Heart right ventricle (tissue), 16 donors: ENCODE measurements around the gene EDDM13. TPM values are rescaled to one million over a fixed set of nuclear protein-coding genes. Genes with fewer than 3 reads are reported as not detected.

Source experiments
- ATAC-seq, 8 donors: fragments of 200-7000 bp; cut with Tn5 transposase; one replicate each; pipeline ENCODE4 v1.9.1; 2020; ENCODE audit warnings: mild to moderate bottlenecking in 8 of 8, moderate library complexity in 8 of 8, moderate number of reproducible peaks in 1 of 8
- DNase-seq, 2 donors: peaks; one replicate each; pipeline ENCODE4 v3.0.0-alpha.2; 2020
- H3K27ac ChIP-seq, 10 donors: fragments of 200-600 bp; sonication (generic) in 2 of 10; one replicate each; pipeline versions ENCODE4 v1.5.0 to v1.8.0; 2020 to 2022; ENCODE audit warnings: mild to moderate bottlenecking in 3 of 10
- H3K27me3 ChIP-seq, 7 donors: fragments of 200-600 bp; one replicate each; pipeline ENCODE4 v1.8.0; 2021 to 2022; ENCODE audit warnings: mild to moderate bottlenecking in 2 of 7
- H3K36me3 ChIP-seq, 9 donors: fragments of 200-600 bp; sonication (generic) in 1 of 9; one replicate each; pipeline versions ENCODE4 v1.5.0 to v1.8.0; 2020 to 2022; ENCODE audit warnings: mild to moderate bottlenecking in 2 of 9
- H3K4me1 ChIP-seq, 9 donors: fragments of 200-600 bp; sonication (generic) in 1 of 9; one replicate each; pipeline versions ENCODE4 v1.5.0 to v1.8.0; 2020 to 2022; ENCODE audit warnings: mild to moderate bottlenecking in 4 of 9
- H3K4me3 ChIP-seq, 10 donors: fragments of 200-600 bp; sonication (generic) in 2 of 10; one replicate each; pipeline versions ENCODE4 v1.5.0 to v1.8.0; 2020 to 2022; ENCODE audit warnings: mild to moderate bottlenecking in 7 of 10, moderate library complexity in 2 of 10
- H3K9me3 ChIP-seq, 11 donors: fragments of 200-600 bp in 10 of 11; sonication (generic) in 2 of 11; one replicate each; pipeline versions ENCODE4 v1.5.0 to v1.8.0; 2013 to 2022; ENCODE audit warnings: mild to moderate bottlenecking in 2 of 11, control low read depth in 1 of 11, moderate library complexity in 1 of 11
- CTCF ChIP-seq, 9 donors: fragments of 200-600 bp; sonication (generic) in 2 of 9; IDR thresholded peaks; one replicate each; pipeline versions ENCODE4 v1.5.0 to v1.8.0; 2021 to 2022; ENCODE audit warnings: antibody characterized with exemption in 9 of 9, mild to moderate bottlenecking in 5 of 9, moderate library complexity in 1 of 9
- WGBS, 2 donors: extraction: QIAGEN DNeasy Blood & Tissue Kit; methylation state at CpG; one replicate each; pipeline ENCODE4 v1.1.7; 2013; ENCODE audit warnings: inconsistent platforms in 1 of 2; 5-methylcytosine and 5-hydroxymethylcytosine counted together
- intact Hi-C, 10 donors: fragments of 100-400 bp; cut with DNase I; formaldehyde crosslinking; loops; one replicate each; pipeline versions ENCODE4 v1.11.1 to v1.14.2; 2022
- polyA plus RNA-seq, 2 donors: library from polyadenylated mRNA; stranded (reverse); fragments of 200-250 nt; gene quantifications; one replicate each; pipeline ENCODE4 v1.2.3, GENCODE V29; 2013
- total RNA-seq, 10 donors: library from RNA; stranded (reverse); fragmentation: NEBNext Ultra II Directional in 3 of 10; extraction: Animal tissue kit (Norgen Biotek cat#: 25700) in 3 of 10; gene quantifications; one replicate each; pipeline versions ENCODE4 v1.2.1 to v1.2.4, GENCODE V29; 2021 to 2023
- donor health status: Arrhythmogenic right ventricular cardiomyopathy.
- donor health status: ischemic (EF 13 %, LVEDD 7.1; RV severe dilation, severe dysfunction).
- donor health status: healthy with polysubstance abuse.
- donor health status: DM: no; HTN: yes; CAD: no.
- donor health status: DM: no; HTN: no; CAD: no.
- donor health status: ischemic (EF 25% LVEDD 6.9; RV normal size, moderate dysfunction).
- donor health status: ischemic (EF 25% LVEDD 5.7; RV mildly dilated, moderate dysfunction).
- donor health status: healthy.
- donor health status: DM: yes; HTN: yes; CAD: no.
- donor health status: Ischemic cardiomyopathy.
- donor health status: ischemic (EF 35%, LVEDD 5.7; RV mildly dilated, moderate dysfunction).
- donor health status: nonischemic (EF 11% LVEDD 7.7; RV severe dilation, severe dysfunction).
- donor health status: DM: yes; HTN: yes; CAD: no.
- donor health status: PGD.
- donor health status: ischemic (EF 29% LVEDD 5.4; RV normal size, mild dysfunction).
- donor health status: nonischemic (EF 23%, LVEDD 6.1; RV moderate dilation, normal function).

EDDM13 gene
- total and polyA plus RNA-seq, 12 donors = 0.39 to 0.87 (median 0.56) TPM; not detected in 8

GRCh38 chr19:56319991-56320390, 47.4 kb downstream of the EDDM13 start:
- intact Hi-C loops = loop anchor here in 2 of 10 donors (10.0 kb wide), 1 partner anchor 175 kb away; the partner anchor contains the start of gene ZNF444 (in 2 of the 2)
- Histone ChIP-seq H3K36me3 (no peaks in the 10 kb centered on the region), H3K4me1 (peaks cover 0 to 67% (median 25%) of the 10 kb centered on the region in 9 donors), H3K27ac (peak overlapping the region in 1 of 10 donors; percentile 61), H3K9me3 (no peaks in the 10 kb centered on the region), H3K27me3 (no peaks in the 10 kb centered on the region), H3K4me3 (no peak overlapping the region)
- DNase-seq (no peak), ATAC-seq (no peak)
- no peak for TF ChIP-seq CTCF (IDR thresholded peaks at IDR 0.05)
- 83 to 93% methylated on average over 3 of the region's 3 CpGs for WGBS, 2 donors

GRCh38 chr19:56321254-56321988, 48.9 kb downstream of the EDDM13 start:
- peak overlapping the region in 6 of 10 donors; percentile 11 to 78 (median 37) for H3K27ac ChIP-seq

GRCh38 chr19:56321989-56322440, 49.5 kb downstream of the EDDM13 start:
- WGBS, 2 donors = 57 to 67% methylated on average over 7 of the region's 7 CpGs

More at GRCh38 chr19:56321254-56321988, 48.9 kb downstream of the EDDM13 start:
- H3K36me3 ChIP-seq = no peaks in the 10 kb centered on the region
- WGBS, 2 donors = 48 to 49% methylated on average over 8 of the region's 8 CpGs
- no peak overlapping the region for H3K4me3 ChIP-seq
- H3K9me3 ChIP-seq = no peaks in the 10 kb centered on the region
- H3K4me1 ChIP-seq = peaks cover 0 to 58% (median 18%) of the 10 kb centered on the region in 9 donors
- peak in 6 of 8 donors; percentile 29 to 87 (median 70) for ATAC-seq
- no peaks in the 10 kb centered on the region for H3K27me3 ChIP-seq
- intact Hi-C loops = no loop called here
- TF ChIP-seq CTCF (IDR thresholded peaks at IDR 0.05) = no peak
- no peak for DNase-seq

GRCh38 chr19:56324436-56324835, 51.9 kb downstream of the EDDM13 start:
- no peaks in the 10 kb centered on the region for H3K9me3 ChIP-seq
- H3K27me3 ChIP-seq = no peaks in the 10 kb centered on the region
- peak overlapping the region in 1 of 10 donors; percentile 42 for H3K27ac ChIP-seq
- no peak for DNase-seq
- H3K4me3 ChIP-seq = no peak overlapping the region
- 24 to 40% methylated on average over 1 of the region's 1 CpG for WGBS, 2 donors
- ATAC-seq = peak in 5 of 8 donors; percentile 23 to 60 (median 41)
- intact Hi-C loops = no loop called here
- H3K4me1 ChIP-seq = peaks cover 0 to 44% (median 18%) of the 10 kb centered on the region in 9 donors
- no peaks in the 10 kb centered on the region for H3K36me3 ChIP-seq
- TF ChIP-seq CTCF (IDR thresholded peaks at IDR 0.05) = no peak

More at GRCh38 chr19:56321989-56322440, 49.5 kb downstream of the EDDM13 start:
- Histone ChIP-seq H3K27ac (peak overlapping the region in 6 of 10 donors; percentile 11 to 78 (median 37)), H3K9me3 (no peaks in the 10 kb centered on the region), H3K27me3 (no peaks in the 10 kb centered on the region), H3K4me1 (peaks cover 0 to 58% (median 18%) of the 10 kb centered on the region in 9 donors), H3K36me3 (no peaks in the 10 kb centered on the region), H3K4me3 (no peak overlapping the region)
- no peak for TF ChIP-seq CTCF (IDR thresholded peaks at IDR 0.05)
- intact Hi-C loops = no loop called here
- ATAC-seq (peak in 4 of 8 donors; percentile 25 to 42 (median 38)), DNase-seq (no peak)
